LNCaP clone FGC (cell line): ENCODE data around the gene CYP4B1.

Experiments
- DNase-seq: peaks from one replicate; pipeline ENCODE4 v3.0.0-alpha.2; 2011; ENCODE audit warnings: low read depth
- H3K4me3 ChIP-seq: 2 replicates; pipeline ENCODE4 v1.5.1; 2011; ENCODE audit warnings: mild to moderate bottlenecking, low read depth, low read length, control low read depth
- CTCF ChIP-seq: IDR thresholded peaks from 2 replicates; pipeline ENCODE4 v1.5.1; 2012; ENCODE audit warnings: mild to moderate bottlenecking; ENCODE audit not compliant: control insufficient read depth, insufficient read depth; ENCODE audit errors: extremely low read depth

Gene CYP4B1

GRCh38 chr1:46804027-46804889 is 5.4 kb downstream of the CYP4B1 start:
- DNase-seq = no peak
- TF ChIP-seq CTCF = no peak
- no peak overlapping the region for H3K4me3 ChIP-seq

GRCh38 chr1:46804926-46805325 is 6.1 kb downstream of the CYP4B1 start:
- no peak for DNase-seq
- no peak for TF ChIP-seq CTCF
- H3K4me3 ChIP-seq = no peak overlapping the region

GRCh38 chr1:46805755-46806154 is 6.9 kb downstream of the CYP4B1 start:
- DNase-seq = no peak
- H3K4me3 ChIP-seq = no peak overlapping the region

GRCh38 chr1:46806196-46807020 is 7.6 kb downstream of the CYP4B1 start:
- no peak for TF ChIP-seq CTCF
- DNase-seq = no peak
- H3K4me3 ChIP-seq = no peak overlapping the region

More at GRCh38 chr1:46805755-46806154, 6.9 kb downstream of the CYP4B1 start:
- TF ChIP-seq CTCF = no peak

GRCh38 chr1:46807046-46807972 is 8.5 kb downstream of the CYP4B1 start:
- no peak for DNase-seq
- no peak for TF ChIP-seq CTCF
- no peak overlapping the region for H3K4me3 ChIP-seq

- no peak overlapping the region for H3K4me3 ChIP-seq
- DNase-seq = no peak
- TF ChIP-seq CTCF = no peak
These were observed 10.2 kb downstream of the CYP4B1 start for GRCh38 chr1:46809071-46809470.
